HL-60 (cell line): ENCODE results near the gene RERE.
"Not testable (repeated sequence)": the region's sequence is repeated elsewhere in the genome, so short reads cannot be mapped to it uniquely, and the experiment has no call there.

ENCODE experiments used
- DNase-seq, 2 experiments: peaks; one replicate each; pipeline ENCODE4 v3.0.0-alpha.2; 2010 to 2020; ENCODE audit warnings: low read depth in 1 of 2, low spot score in 1 of 2
- H3K27ac ChIP-seq: fragments of 250-450 bp; sonication (Bioruptor Pico); replicated peaks from 2 replicates; pipeline ENCODE4 v1.5.1; 2020; ENCODE audit warnings: mild to moderate bottlenecking, moderate library complexity
- H3K27me3 ChIP-seq: fragments of 250-450 bp; sonication (Bioruptor Pico); 2 replicates; pipeline ENCODE4 v1.5.1; 2021; ENCODE audit warnings: mild to moderate bottlenecking, moderate library complexity; ENCODE audit not compliant: insufficient read depth, poor library complexity, severe bottlenecking
- H3K4me3 ChIP-seq: replicated peaks from 2 replicates; pipeline ENCODE4 v1.5.1; 2011; ENCODE audit warnings: mild to moderate bottlenecking, control low read depth, low read length; ENCODE audit not compliant: insufficient read depth
- GABPA ChIP-seq: IDR thresholded peaks from 2 replicates; pipeline ENCODE4 v1.6.1; 2012; ENCODE audit warnings: low read depth
- POLR2AphosphoS5 ChIP-seq: IDR thresholded peaks from 2 replicates; pipeline ENCODE4 v1.6.1; 2012; ENCODE audit warnings: low read depth
- SPI1 ChIP-seq: IDR thresholded peaks from 2 replicates; pipeline ENCODE4 v1.6.1; 2012; ENCODE audit warnings: low read depth, mild to moderate bottlenecking, borderline replicate concordance
- TF ChIP-seq, protein P1 (sequence below): IDR thresholded peaks from one replicate; pipeline ENCODE4 v1.5.1; 2011; ENCODE audit warnings: low read length, control low read depth, inconsistent platforms; ENCODE audit not compliant: insufficient read depth
- TF ChIP-seq, protein P2 (sequence below): IDR thresholded peaks from 2 replicates; pipeline ENCODE4 v1.6.1; 2012; ENCODE audit warnings: low read depth; ENCODE audit not compliant: insufficient replicate concordance

The RERE gene

DNA sequence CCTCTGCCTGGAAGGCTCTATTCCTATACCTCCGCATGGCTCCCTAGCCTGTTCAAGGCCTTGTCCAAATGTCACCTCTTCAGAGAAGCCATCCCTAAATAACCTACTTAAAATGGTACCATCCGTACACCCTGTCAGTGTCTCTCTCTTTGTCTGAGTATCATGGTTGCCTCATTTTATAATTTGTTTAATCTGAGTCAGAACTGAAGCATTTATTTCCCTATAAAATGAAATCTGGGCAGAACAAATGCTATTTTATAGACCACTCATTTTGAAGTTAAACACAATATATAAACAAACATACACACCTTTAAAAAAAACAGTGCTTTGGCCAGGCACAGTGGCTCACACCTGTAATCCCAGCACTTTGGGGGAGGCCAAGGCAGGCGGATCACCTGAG lies 30.2 kb downstream of the RERE start:
- H3K4me3 ChIP-seq = no peak overlapping the region
- H3K27me3 ChIP-seq = no peaks in the 10 kb centered on the region
- no peak overlapping the region for H3K27ac ChIP-seq
- DNase-seq = no peak
- TF ChIP-seq, protein P1, sequence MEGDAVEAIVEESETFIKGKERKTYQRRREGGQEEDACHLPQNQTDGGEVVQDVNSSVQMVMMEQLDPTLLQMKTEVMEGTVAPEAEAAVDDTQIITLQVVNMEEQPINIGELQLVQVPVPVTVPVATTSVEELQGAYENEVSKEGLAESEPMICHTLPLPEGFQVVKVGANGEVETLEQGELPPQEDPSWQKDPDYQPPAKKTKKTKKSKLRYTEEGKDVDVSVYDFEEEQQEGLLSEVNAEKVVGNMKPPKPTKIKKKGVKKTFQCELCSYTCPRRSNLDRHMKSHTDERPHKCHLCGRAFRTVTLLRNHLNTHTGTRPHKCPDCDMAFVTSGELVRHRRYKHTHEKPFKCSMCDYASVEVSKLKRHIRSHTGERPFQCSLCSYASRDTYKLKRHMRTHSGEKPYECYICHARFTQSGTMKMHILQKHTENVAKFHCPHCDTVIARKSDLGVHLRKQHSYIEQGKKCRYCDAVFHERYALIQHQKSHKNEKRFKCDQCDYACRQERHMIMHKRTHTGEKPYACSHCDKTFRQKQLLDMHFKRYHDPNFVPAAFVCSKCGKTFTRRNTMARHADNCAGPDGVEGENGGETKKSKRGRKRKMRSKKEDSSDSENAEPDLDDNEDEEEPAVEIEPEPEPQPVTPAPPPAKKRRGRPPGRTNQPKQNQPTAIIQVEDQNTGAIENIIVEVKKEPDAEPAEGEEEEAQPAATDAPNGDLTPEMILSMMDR = no peak
- TF ChIP-seq, protein P2, sequence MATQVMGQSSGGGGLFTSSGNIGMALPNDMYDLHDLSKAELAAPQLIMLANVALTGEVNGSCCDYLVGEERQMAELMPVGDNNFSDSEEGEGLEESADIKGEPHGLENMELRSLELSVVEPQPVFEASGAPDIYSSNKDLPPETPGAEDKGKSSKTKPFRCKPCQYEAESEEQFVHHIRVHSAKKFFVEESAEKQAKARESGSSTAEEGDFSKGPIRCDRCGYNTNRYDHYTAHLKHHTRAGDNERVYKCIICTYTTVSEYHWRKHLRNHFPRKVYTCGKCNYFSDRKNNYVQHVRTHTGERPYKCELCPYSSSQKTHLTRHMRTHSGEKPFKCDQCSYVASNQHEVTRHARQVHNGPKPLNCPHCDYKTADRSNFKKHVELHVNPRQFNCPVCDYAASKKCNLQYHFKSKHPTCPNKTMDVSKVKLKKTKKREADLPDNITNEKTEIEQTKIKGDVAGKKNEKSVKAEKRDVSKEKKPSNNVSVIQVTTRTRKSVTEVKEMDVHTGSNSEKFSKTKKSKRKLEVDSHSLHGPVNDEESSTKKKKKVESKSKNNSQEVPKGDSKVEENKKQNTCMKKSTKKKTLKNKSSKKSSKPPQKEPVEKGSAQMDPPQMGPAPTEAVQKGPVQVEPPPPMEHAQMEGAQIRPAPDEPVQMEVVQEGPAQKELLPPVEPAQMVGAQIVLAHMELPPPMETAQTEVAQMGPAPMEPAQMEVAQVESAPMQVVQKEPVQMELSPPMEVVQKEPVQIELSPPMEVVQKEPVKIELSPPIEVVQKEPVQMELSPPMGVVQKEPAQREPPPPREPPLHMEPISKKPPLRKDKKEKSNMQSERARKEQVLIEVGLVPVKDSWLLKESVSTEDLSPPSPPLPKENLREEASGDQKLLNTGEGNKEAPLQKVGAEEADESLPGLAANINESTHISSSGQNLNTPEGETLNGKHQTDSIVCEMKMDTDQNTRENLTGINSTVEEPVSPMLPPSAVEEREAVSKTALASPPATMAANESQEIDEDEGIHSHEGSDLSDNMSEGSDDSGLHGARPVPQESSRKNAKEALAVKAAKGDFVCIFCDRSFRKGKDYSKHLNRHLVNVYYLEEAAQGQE = no peak

DNA sequence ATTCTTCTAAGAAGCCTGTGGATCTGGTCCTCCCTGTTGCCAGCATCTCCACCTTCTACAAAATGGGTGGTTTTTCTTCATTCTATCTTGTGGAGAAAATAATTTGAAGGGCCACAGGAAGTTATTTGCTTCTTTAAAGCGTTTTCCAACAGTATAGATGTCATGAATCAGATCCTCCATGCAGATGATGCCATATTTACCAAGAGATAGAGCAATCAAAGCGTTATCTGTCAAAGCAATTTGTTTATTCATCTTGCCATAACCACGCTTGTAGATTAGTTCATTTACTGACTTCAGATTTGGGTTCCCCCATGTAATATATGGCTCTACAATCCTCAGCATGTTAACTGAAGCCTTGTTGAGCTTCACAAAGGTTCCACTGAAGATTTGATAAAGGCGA lies 31.2 kb downstream of the RERE start:
- not testable (repeated sequence) for H3K27me3 ChIP-seq, H3K27ac ChIP-seq, DNase-seq, H3K4me3 ChIP-seq

DNA sequence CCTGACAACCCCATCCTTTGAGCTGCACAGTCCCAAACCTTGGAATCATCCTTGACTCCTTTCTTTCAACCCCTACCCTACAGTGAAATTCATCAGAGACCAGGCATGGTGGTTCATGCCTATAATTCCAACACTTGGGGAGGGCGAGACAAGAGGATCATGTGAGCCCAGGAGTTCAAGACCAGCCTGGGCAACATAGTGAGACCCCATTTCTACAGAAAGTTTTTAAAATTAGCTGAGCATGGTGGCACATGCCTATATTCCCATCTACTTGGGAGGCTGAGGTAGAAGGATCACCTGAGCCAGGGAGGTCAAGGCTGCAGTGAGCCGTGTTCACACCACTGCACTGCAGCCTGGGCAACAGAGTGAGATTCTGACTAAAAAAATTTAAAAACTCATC lies 34.5 kb downstream of the RERE start:
- DNase-seq = no peak
- Histone ChIP-seq H3K27me3 (no peaks in the 10 kb centered on the region), H3K27ac (no peak overlapping the region), H3K4me3 (no peak overlapping the region)
- TF ChIP-seq POLR2AphosphoS5 (no peak), SPI1 (no peak), GABPA (no peak)
- TF ChIP-seq, protein P1 = no peak
- TF ChIP-seq, protein P2 = no peak

DNA sequence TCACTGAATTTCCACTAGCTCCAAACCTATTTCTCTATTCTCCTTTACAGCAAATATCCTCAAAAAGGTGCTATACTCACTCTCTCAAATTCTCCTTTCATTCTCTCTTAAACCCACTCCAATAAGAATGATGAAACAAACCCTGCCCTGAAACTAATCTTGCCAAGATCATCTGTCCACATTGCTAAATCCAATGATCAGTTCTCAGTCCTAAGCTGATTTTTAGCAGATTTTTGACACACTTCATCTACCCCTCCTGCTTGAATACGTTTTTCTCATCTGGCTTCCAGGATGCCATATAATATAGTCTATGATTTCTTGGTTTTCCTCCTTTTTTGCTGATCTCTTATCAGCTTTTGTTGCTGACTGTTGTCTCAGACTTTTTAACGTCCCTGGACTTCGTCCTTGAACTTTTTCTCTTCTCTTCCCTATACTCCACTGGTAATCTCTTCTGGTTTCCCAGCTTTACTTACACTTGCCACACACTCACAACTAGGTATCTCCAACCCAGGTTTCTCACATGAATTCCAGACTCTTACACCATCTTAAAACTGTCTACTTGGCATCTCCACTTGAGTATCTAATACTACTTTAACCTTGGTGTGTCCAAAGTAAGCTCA lies 35.3 kb downstream of the RERE start:
- H3K27ac ChIP-seq = no peak overlapping the region
- DNase-seq = no peak
- no peaks in the 10 kb centered on the region for H3K27me3 ChIP-seq
- TF ChIP-seq SPI1 (no peak), POLR2AphosphoS5 (no peak), GABPA (no peak)
- TF ChIP-seq, protein P2 = no peak
- TF ChIP-seq, protein P1 = no peak
- no peak overlapping the region for H3K4me3 ChIP-seq
